Measurements from ENCODE around the gene CLIC5.

CLIC5 gene

GRCh38 chr6:46015119-46015968 is at the start of gene CLIC5:
Gene CLIC5 (minus strand): TSS chr6:46015860. CDS start chr6:46015542, 318 bp downstream.
- DNase-seq, result peak; percentile 19

GRCh38 chr6:46062991-46063390 is 47.3 kb upstream of the CLIC5 start:
- no peak for DNase-seq

GRCh38 chr6:46062312-46062711 is 46.7 kb upstream of the CLIC5 start:
- no peak for DNase-seq

- DNase-seq, result no peak
These were observed 45.8 kb upstream of the CLIC5 start for GRCh38 chr6:46061497-46061896.

GRCh38 chr6:46059608-46060007 is 43.9 kb upstream of the CLIC5 start:
- DNase-seq, result no peak

GRCh38 chr6:46058951-46059350 is 43.3 kb upstream of the CLIC5 start:
- no peak for DNase-seq

- no peak for DNase-seq
These were observed 42.1 kb upstream of the CLIC5 start for GRCh38 chr6:46057792-46058191.

GRCh38 chr6:46056906-46057529 is 41.4 kb upstream of the CLIC5 start:
- no peak for DNase-seq

GRCh38 chr6:46054516-46054915 is 38.9 kb upstream of the CLIC5 start:
- DNase-seq, result no peak

- DNase-seq, result peak; percentile 20
These were observed 37.6 kb upstream of the CLIC5 start for GRCh38 chr6:46053039-46053933.

GRCh38 chr6:46052479-46052878 is 36.8 kb upstream of the CLIC5 start:
- DNase-seq, result no peak

GRCh38 chr6:46051962-46052361 is 36.3 kb upstream of the CLIC5 start:
- peak; percentile 17 for DNase-seq

GRCh38 chr6:46050845-46051405 is 35.3 kb upstream of the CLIC5 start:
- no peak for DNase-seq

- no peak for DNase-seq
These were observed 33.1 kb upstream of the CLIC5 start for GRCh38 chr6:46048646-46049297.

- no peak for DNase-seq
These were observed 31.0 kb upstream of the CLIC5 start for GRCh38 chr6:46046558-46047174.

- peak; percentile 15 for DNase-seq
These were observed 29.4 kb upstream of the CLIC5 start for GRCh38 chr6:46044881-46045617.

GRCh38 chr6:46042355-46042999 is 26.8 kb upstream of the CLIC5 start:
- peak; percentile 79 for DNase-seq

GRCh38 chr6:46040288-46040687 is 24.6 kb upstream of the CLIC5 start:
- no peak for DNase-seq

- no peak for DNase-seq
These were observed 24.0 kb upstream of the CLIC5 start for GRCh38 chr6:46039646-46040045.

- DNase-seq, result no peak
These were observed 21.3 kb upstream of the CLIC5 start for GRCh38 chr6:46036911-46037310.

GRCh38 chr6:46035242-46035641 is 19.6 kb upstream of the CLIC5 start:
- DNase-seq, result no peak
